GM23338 (cell line): ENCODE data around the gene MAP3K13. TPM values are rescaled to one million over a fixed set of nuclear protein-coding genes. Genes with fewer than 3 reads are reported as not detected.

Source experiments
- ATAC-seq: fragments of 200-7000 bp; cut with Tn5 transposase; 3 replicates; pipeline ENCODE4 v1.9.1; 2020
- DNase-seq: peaks from one replicate; pipeline ENCODE4 v3.0.0-alpha.2; 2015; ENCODE audit warnings: low spot score
- H2AFZ ChIP-seq: fragments of 200-600 bp; sonication (generic); 2 replicates; pipeline ENCODE4 v1.8.0; 2016; ENCODE audit warnings: antibody characterized with exemption, mild to moderate bottlenecking, moderate library complexity
- H3F3A ChIP-seq: fragments of 200-600 bp; sonication (generic); replicated peaks from 2 replicates; pipeline ENCODE4 v1.8.0; 2017; ENCODE audit warnings: antibody characterized with exemption, mixed run types, low read depth
- H3K27ac ChIP-seq: fragments of 200-600 bp; sonication (generic); 2 replicates; pipeline ENCODE4 v1.6.1; 2016; ENCODE audit warnings: low read depth
- H3K27me3 ChIP-seq: fragments of 200-600 bp; sonication (generic); 2 replicates; pipeline ENCODE4 v1.8.0; 2016; ENCODE audit warnings: mild to moderate bottlenecking, mixed run types, moderate library complexity; ENCODE audit not compliant: insufficient read depth
- H3K36me3 ChIP-seq: fragments of 200-600 bp; sonication (generic); 2 replicates; pipeline ENCODE4 v1.8.0; 2016; ENCODE audit warnings: mild to moderate bottlenecking; ENCODE audit not compliant: insufficient read depth
- H3K4me1 ChIP-seq: fragments of 200-600 bp; sonication (generic); 2 replicates; pipeline ENCODE4 v1.8.0; 2016; ENCODE audit warnings: mild to moderate bottlenecking, moderate library complexity; ENCODE audit not compliant: insufficient read depth
- H3K4me2 ChIP-seq: fragments of 200-600 bp; sonication (generic); 2 replicates; pipeline ENCODE4 v1.7.1; 2017; ENCODE audit warnings: mixed run types
- H3K4me3 ChIP-seq: fragments of 200-600 bp; sonication (generic); 2 replicates; pipeline ENCODE4 v1.6.1; 2016; ENCODE audit warnings: mixed run types
- H3K79me2 ChIP-seq: fragments of 200-600 bp; sonication (generic); replicated peaks from 2 replicates; pipeline ENCODE4 v1.8.0; 2017; ENCODE audit warnings: mild to moderate bottlenecking; ENCODE audit not compliant: insufficient read depth
- H3K9me2 ChIP-seq: fragments of 200-600 bp; sonication (generic); 2 replicates; pipeline ENCODE4 v1.8.0; 2017; ENCODE audit not compliant: insufficient read depth
- H4K20me1 ChIP-seq: fragments of 200-600 bp; sonication (generic); replicated peaks from 2 replicates; pipeline ENCODE4 v1.8.0; 2017; ENCODE audit warnings: mild to moderate bottlenecking; ENCODE audit not compliant: insufficient read depth
- H3K27ac Mint-ChIP-seq: 2 replicates; pipeline ENCODE4 v1.8.0; 2020; ENCODE audit warnings: inconsistent platforms, mild to moderate bottlenecking, moderate library complexity, mixed read lengths
- H3K27me3 Mint-ChIP-seq: 3 replicates; pipeline ENCODE4 v1.8.0; 2022; ENCODE audit warnings: low read depth, mild to moderate bottlenecking, moderate library complexity, mixed read lengths, inconsistent platforms; ENCODE audit not compliant: insufficient read depth, poor library complexity
- H3K36me3 Mint-ChIP-seq: 3 replicates; pipeline ENCODE4 v1.8.0; 2021; ENCODE audit warnings: low read depth, mild to moderate bottlenecking, inconsistent platforms, moderate library complexity, mixed read lengths
- H3K4me1 Mint-ChIP-seq: 3 replicates; pipeline ENCODE4 v1.8.0; 2020; ENCODE audit warnings: mild to moderate bottlenecking, inconsistent platforms, mixed read lengths
- H3K4me3 Mint-ChIP-seq: 3 replicates; pipeline ENCODE4 v1.8.0; 2021; ENCODE audit warnings: moderate library complexity, mild to moderate bottlenecking, inconsistent platforms, mixed read lengths
- H3K9me3 Mint-ChIP-seq: 3 replicates; pipeline ENCODE4 v1.8.0; 2020; ENCODE audit warnings: moderate library complexity, mild to moderate bottlenecking, inconsistent platforms, mixed read lengths
- CREB1 ChIP-seq: fragments of 250-450 bp; sonication (Bioruptor Pico); IDR thresholded peaks from 2 replicates; pipeline ENCODE4 v1.5.0; 2020; ENCODE audit warnings: low read depth, mild to moderate bottlenecking, moderate library complexity
- CTCF ChIP-seq, 2 experiments: fragments of 200-600 bp in 1 of 2; sonication (generic) in 1 of 2; conservative IDR thresholded peaks; 2 replicates each; pipeline versions ENCODE4 v1.5.1 to v1.6.1; 2016 to 2017; ENCODE audit warnings: antibody characterized with exemption in 2 of 2, low read depth in 2 of 2, mild to moderate bottlenecking in 2 of 2, moderate library complexity in 1 of 2
- ETS1 ChIP-seq: IDR thresholded peaks from 2 replicates; pipeline ENCODE4 v1.6.1; 2016; ENCODE audit warnings: antibody characterized with exemption
- EZH2phosphoT487 ChIP-seq: fragments of 200-600 bp; sonication (generic); IDR thresholded peaks from one replicate; pipeline ENCODE4 v1.8.1; 2018; ENCODE audit warnings: antibody characterized with exemption; ENCODE audit not compliant: unreplicated experiment
- POLR2AphosphoS5 ChIP-seq: IDR thresholded peaks from 2 replicates; pipeline ENCODE4 v1.6.1; 2016; ENCODE audit warnings: antibody characterized with exemption, low read depth
- REST ChIP-seq: IDR thresholded peaks from one replicate; pipeline ENCODE4 v1.6.1; 2018; ENCODE audit warnings: antibody characterized with exemption; ENCODE audit not compliant: unreplicated experiment
- STAT1 ChIP-seq: IDR thresholded peaks from one replicate; pipeline ENCODE4 v1.6.1; 2016; ENCODE audit warnings: antibody characterized with exemption; ENCODE audit not compliant: unreplicated experiment
- ZNF462 ChIP-seq: fragments of 250-450 bp; sonication (Bioruptor Pico); IDR thresholded peaks from 2 replicates; pipeline ENCODE4 v1.5.0; 2020; ENCODE audit warnings: mild to moderate bottlenecking, moderate library complexity
- polyA plus RNA-seq: library from polyadenylated mRNA; unstranded; fragments of >200 nt; fragmentation: Nextera tagmentation; extraction: Ambion mirVana; gene quantifications from 2 replicates; pipeline ENCODE4 v1.2.1, GENCODE V29; 2016
- total RNA-seq: library from RNA; depleted of rRNA; stranded (reverse); fragments of >200 nt; shearing (Covaris generic); gene quantifications from 2 replicates; pipeline ENCODE4 v1.2.3, GENCODE V29; 2014

The MAP3K13 gene
- total and polyA plus RNA-seq, 2 experiments from 2014 or later, result 10.7 to 129 TPM

- no peak overlapping the region for H3K27ac Mint-ChIP-seq
- Histone ChIP-seq H3K4me2 (no peak overlapping the region), H3K36me3 (no peaks in the 10 kb centered on the region), H3K4me3 (no peak overlapping the region), H3K79me2 (no peaks in the 10 kb centered on the region), H3K4me1 (no peaks in the 10 kb centered on the region), H3K27me3 (no peaks in the 10 kb centered on the region), H3K9me2 (no peaks in the 10 kb centered on the region), H4K20me1 (no peaks in the 10 kb centered on the region), H2AFZ (no peak overlapping the region), H3K27ac (no peak overlapping the region), H3F3A (no peaks in the 10 kb centered on the region)
- DNase-seq (peak; percentile 59), ATAC-seq (peak; percentile 87)
- H3K4me3 Mint-ChIP-seq, result no peak overlapping the region
- no peaks in the 10 kb centered on the region for H3K9me3 Mint-ChIP-seq
- TF ChIP-seq CREB1 (CRISPR knock-in tag) (no peak), CTCF (conservative IDR thresholded peaks at IDR 0.05; ENCODE audit: low read depth in 2 of 2) (peak; percentile 39 to 43)
- peaks cover 3% of the 10 kb centered on the region for H3K27me3 Mint-ChIP-seq
- no peaks in the 10 kb centered on the region for H3K36me3 Mint-ChIP-seq
- no peaks in the 10 kb centered on the region for H3K4me1 Mint-ChIP-seq
Observed at GRCh38 chr3:185519021-185519420, 156.1 kb downstream of the MAP3K13 start.

GRCh38 chr3:185521349-185522138 is 158.6 kb downstream of the MAP3K13 start:
- no peak overlapping the region for H3K27ac Mint-ChIP-seq
- TF ChIP-seq STAT1 (no peak), ZNF462 (CRISPR knock-in tag) (no peak), ETS1 (no peak), EZH2phosphoT487 (no peak), REST (no peak), POLR2AphosphoS5 (no peak)

More at GRCh38 chr3:185521349-185522138, 158.6 kb downstream of the MAP3K13 start:
- Histone ChIP-seq H3K36me3 (no peaks in the 10 kb centered on the region), H4K20me1 (no peaks in the 10 kb centered on the region), H3K4me3 (no peak overlapping the region), H3K79me2 (no peaks in the 10 kb centered on the region), H3K4me1 (no peaks in the 10 kb centered on the region), H3K27ac (no peak overlapping the region), H3F3A (no peaks in the 10 kb centered on the region), H3K27me3 (no peaks in the 10 kb centered on the region), H3K9me2 (no peaks in the 10 kb centered on the region), H3K4me2 (no peak overlapping the region), H2AFZ (no peak overlapping the region)
- peaks cover 3% of the 10 kb centered on the region for H3K27me3 Mint-ChIP-seq
- no peak for DNase-seq
- no peak overlapping the region for H3K4me3 Mint-ChIP-seq
- no peaks in the 10 kb centered on the region for H3K4me1 Mint-ChIP-seq
- no peaks in the 10 kb centered on the region for H3K36me3 Mint-ChIP-seq
- no peak for ATAC-seq
- no peaks in the 10 kb centered on the region for H3K9me3 Mint-ChIP-seq
